GM12878 (cell line): Measurements from ENCODE around the gene BUB3. TPM values are rescaled to one million over a fixed set of nuclear protein-coding genes. Genes with fewer than 3 reads are reported as not detected.
"Not testable (repeated sequence)": the region's sequence is repeated elsewhere in the genome, so short reads cannot be mapped to it uniquely, and the experiment has no call there.

Experiments
- ATAC-seq: fragments of 200-7000 bp; cut with Tn5 transposase; 3 replicates; pipeline ENCODE4 v1.9.1; 2020; ENCODE audit warnings: mild to moderate bottlenecking, moderate library complexity
- BruUV-seq: library from RNA; stranded (reverse); fragments of 400-500 nt; replicated peaks from 2 replicates; lab custom pipeline; 2021; lab: Mats Ljungman, UMichigan
- CTCF ChIA-PET: fragments of 300-600 bp; sonication (Branson Sonifier 250); formaldehyde crosslinking; extraction: SDS; loops from one replicate; lab custom pipeline; 2021; ENCODE audit warnings: inconsistent platforms; lab: Yijun Ruan, JAX
- POLR2A ChIA-PET: fragments of 350-600 bp; formaldehyde crosslinking; extraction: SDS; loops from one replicate; lab custom pipeline; 2021; ENCODE audit warnings: inconsistent platforms; lab: Charles Lee
- RAD21 ChIA-PET: fragments of 300-600 bp; sonication (Branson Sonifier 250); formaldehyde crosslinking; loops from one replicate; lab custom pipeline; 2023; ENCODE audit warnings: antibody characterized with exemption; ENCODE audit not compliant: unreplicated experiment; lab: Charles Lee
- SMC1A ChIA-PET: fragments of 300-600 bp; sonication (Branson Sonifier 250); formaldehyde crosslinking; loops from one replicate; lab custom pipeline; 2023; ENCODE audit not compliant: unreplicated experiment, uncharacterized antibody; lab: Charles Lee
- DNase-seq: peaks from one replicate; pipeline ENCODE4 v3.0.0-alpha.2; 2011; ENCODE audit warnings: low read depth, low spot score
- FAIRE-seq: peaks from 3 replicates; lab custom pipeline; 2011; peaks lifted over from hg19 to GRCh38; lab: Jason Lieb, UNC
- H2AFZ ChIP-seq: 2 replicates; pipeline ENCODE4 v1.6.0; 2011; ENCODE audit warnings: low read depth, low read length, control low read depth; ENCODE audit not compliant: control insufficient read depth
- H3K27ac ChIP-seq: 2 replicates; pipeline ENCODE4 v1.5.1; 2011; ENCODE audit warnings: control low read depth; ENCODE audit not compliant: control insufficient read depth, insufficient read depth
- H3K27me3 ChIP-seq, 2 experiments: replicated peaks in 1 of 2; 2 replicates each; pipeline versions ENCODE4 v1.6.0 to v1.6.1; 2011; ENCODE audit warnings: low read length in 1 of 2; ENCODE audit not compliant: control insufficient read depth in 2 of 2, insufficient read depth in 2 of 2
- H3K36me3 ChIP-seq, 2 experiments: 2 replicates each; pipeline ENCODE4 v1.5.1; 2011; ENCODE audit warnings: low read length in 1 of 2; ENCODE audit not compliant: control insufficient read depth in 2 of 2, insufficient read depth in 2 of 2
- H3K4me1 ChIP-seq: 2 replicates; pipeline ENCODE4 v1.6.1; 2011; ENCODE audit warnings: mild to moderate bottlenecking, low read length, moderate library complexity, mixed read lengths; ENCODE audit not compliant: control insufficient read depth, insufficient read depth
- H3K4me2 ChIP-seq: 2 replicates; pipeline ENCODE4 v1.6.0; 2011; ENCODE audit warnings: control low read depth; ENCODE audit not compliant: control insufficient read depth, insufficient read depth
- H3K4me3 ChIP-seq: fragments of 200-600 bp; sonication (generic); 2 replicates; pipeline ENCODE4 v1.5.1; 2016
- H3K79me2 ChIP-seq: 2 replicates; pipeline ENCODE4 v1.6.0; 2011; ENCODE audit warnings: low read length; ENCODE audit not compliant: control insufficient read depth, insufficient read depth
- H3K9ac ChIP-seq: 2 replicates; pipeline ENCODE4 v1.8.0; 2011; ENCODE audit warnings: low read length, control low read depth, mixed read lengths; ENCODE audit not compliant: control insufficient read depth, insufficient read depth
- H3K9me3 ChIP-seq: replicated peaks from 3 replicates; pipeline ENCODE4 v1.5.1; 2011; ENCODE audit warnings: mild to moderate bottlenecking, low read length; ENCODE audit not compliant: control insufficient read depth, insufficient read depth
- H4K20me1 ChIP-seq: 2 replicates; pipeline ENCODE4 v1.6.0; 2011; ENCODE audit not compliant: control insufficient read depth, insufficient read depth
- CEBPB ChIP-seq, 2 experiments: fragments of 150-350 bp in 1 of 2; IDR thresholded peaks; 2 replicates each; pipeline ENCODE4 v1.6.1; 2012 to 2014; ENCODE audit warnings: low read depth in 2 of 2, low read length in 2 of 2, borderline replicate concordance in 1 of 2, inconsistent platforms in 1 of 2
- ETV6 ChIP-seq, 2 experiments: fragments of 450-650 bp in 1 of 2; IDR thresholded peaks in 1 of 2; conservative IDR thresholded peaks in 1 of 2; 2 replicates each; pipeline ENCODE4 v1.6.1; 2014; ENCODE audit warnings: antibody characterized with exemption in 1 of 2, borderline replicate concordance in 1 of 2, low read depth in 1 of 2, mild to moderate bottlenecking in 1 of 2, moderate library complexity in 1 of 2
- SIX5 ChIP-seq: IDR thresholded peaks from 2 replicates; pipeline ENCODE4 v1.6.1; 2011; ENCODE audit warnings: mild to moderate bottlenecking, low read depth, low read length, moderate library complexity; ENCODE audit not compliant: severe bottlenecking
- SMC3 ChIP-seq: IDR thresholded peaks from 2 replicates; pipeline ENCODE4 v1.6.1; 2011; ENCODE audit warnings: low read length, improper control_type of control experiment, borderline replicate concordance
- ZBED1 ChIP-seq: IDR thresholded peaks from 2 replicates; pipeline ENCODE4 v1.6.1; 2016; ENCODE audit warnings: borderline replicate concordance
- ZNF274 ChIP-seq: IDR thresholded peaks from one replicate; pipeline ENCODE4 v1.8.0; 2011; ENCODE audit not compliant: insufficient read length, insufficient read depth
- ZNF622 ChIP-seq: fragments of 450-650 bp; IDR thresholded peaks from 2 replicates; pipeline ENCODE4 v1.6.1; 2017; ENCODE audit warnings: mild to moderate bottlenecking, inconsistent platforms
- WGBS: methylation state at CpG from one replicate; pipeline ENCODE4 v1.1.6; 2016; ENCODE audit warnings: low lambda C conversion rate; ENCODE audit not compliant: insufficient replicate concordance, insufficient coverage; ENCODE audit errors: missing lambda C conversion rate; 5-methylcytosine and 5-hydroxymethylcytosine counted together
- in situ Hi-C: fragments of 300-500 bp; cut with MboI; formaldehyde crosslinking; loops from 9 replicates; pipeline ENCODE4 v1.14.3; 2018; ENCODE audit warnings: mixed read lengths
- intact Hi-C: fragments of 100-400 bp; cut with micrococcal nuclease; formaldehyde crosslinking; loops from one replicate; pipeline ENCODE4 v1.14.2; 2022; ENCODE audit not compliant: unreplicated experiment
- polyA plus RNA-seq, 11 experiments: library from polyadenylated mRNA; depleted of rRNA in 4 of 11; unstranded in 6 of 11; stranded (reverse) in 5 of 11; fragments of >200 nt; fragmentation: Nextera tagmentation in 4 of 11; fragmentation: Illumina TruSeq in 1 of 11; extraction: Ambion mirVana in 4 of 11; extraction: Trizol in 1 of 11; gene quantifications; 1 replicate in 1 of 11; 2 replicates in 10 of 11; pipeline versions ENCODE4 v1.2.1 to v1.2.3, GENCODE V29; 2011 to 2016; ENCODE audit warnings: inconsistent platforms in 2 of 11, missing spikeins in 2 of 11, low read depth in 1 of 11
- total RNA-seq, 4 experiments: library from RNA; depleted of rRNA in 3 of 4; stranded (reverse); fragments of >200 nt in 3 of 4; fragmentation: Illumina TruSeq in 1 of 4; extraction: Trizol in 1 of 4; gene quantifications; 2 replicates each; pipeline versions ENCODE4 v1.2.1 to v1.2.3, GENCODE V29; 2013 to 2021
- TF ChIP-seq, protein P1 (sequence below): fragments of 450-650 bp; IDR thresholded peaks from 2 replicates; pipeline ENCODE4 v1.6.1; 2017; ENCODE audit warnings: low read depth, mild to moderate bottlenecking, moderate library complexity
- TF ChIP-seq, protein P2 (sequence below), 3 experiments: IDR thresholded peaks in 2 of 3; conservative IDR thresholded peaks in 1 of 3; 2 replicates each; pipeline ENCODE4 v1.5.1; 2011; ENCODE audit warnings: low read depth in 3 of 3, low read length in 3 of 3, mild to moderate bottlenecking in 3 of 3, control low read depth in 2 of 3, moderate library complexity in 2 of 3, inconsistent platforms in 1 of 3, mixed read lengths in 1 of 3; ENCODE audit not compliant: control insufficient read depth in 2 of 3, insufficient read depth in 1 of 3; ENCODE audit errors: extremely low read depth in 1 of 3

Gene BUB3
- total and polyA plus RNA-seq, 10 of the 15 experiments (the other 5 are each of a cell fraction or from before 2014, with no cell fraction given), result 260 to 1,126 (median 441) TPM

DNA sequence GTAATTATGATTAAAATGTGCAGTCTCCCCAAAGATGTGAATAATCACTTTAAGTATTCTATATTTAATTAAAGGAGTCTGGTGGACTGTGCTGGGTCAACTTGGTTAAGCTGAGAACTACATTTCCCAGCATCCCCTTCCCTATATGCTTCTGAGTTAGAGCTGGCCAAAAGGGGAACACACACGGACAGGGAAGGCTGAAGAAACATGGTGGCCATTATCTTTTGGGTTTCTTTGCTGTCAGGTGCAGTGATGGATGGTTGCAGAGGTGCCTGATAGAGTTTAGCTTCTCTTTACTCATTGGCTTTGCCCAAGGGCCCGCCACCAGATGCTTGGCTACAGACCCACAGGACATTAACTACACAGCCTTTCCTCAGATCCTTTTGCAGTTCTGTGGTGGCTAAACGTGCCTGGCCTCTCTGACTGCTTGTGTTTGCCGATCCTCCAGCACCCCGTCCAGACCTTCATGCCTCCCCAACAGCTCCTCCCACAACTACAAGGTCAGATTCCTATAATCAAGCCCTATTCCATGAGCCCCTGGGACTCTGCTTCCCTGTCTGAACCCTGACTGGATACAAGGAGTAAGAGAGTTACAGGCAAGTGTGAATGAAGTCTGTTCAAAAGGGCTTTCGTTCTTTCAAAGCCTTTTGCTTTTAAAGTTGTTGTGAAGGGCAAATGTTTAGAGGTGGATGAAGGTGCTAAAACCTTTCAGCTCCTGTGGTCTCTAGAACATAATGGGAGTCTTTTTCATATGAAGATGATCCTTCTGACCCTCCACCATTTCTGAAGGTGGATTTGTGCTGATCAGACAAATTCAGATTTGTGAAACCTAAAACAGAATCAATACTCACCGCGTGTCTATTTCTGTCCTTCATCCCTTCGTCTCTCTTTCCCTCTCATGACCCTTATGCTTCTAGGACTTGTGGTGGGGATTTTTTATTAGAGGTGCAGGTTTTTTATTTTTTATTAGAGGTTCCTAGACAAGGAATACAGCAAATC lies 21.5 kb downstream of the BUB3 start:
- POLR2A ChIA-PET, result interaction anchor here (0.8 to 1.0 kb wide), 2 partner anchors 22 to 168 kb away, joined by 3 read pairs; partner anchors contain the start of gene BUB3
- Histone ChIP-seq H3K4me2 (no peak overlapping the region), H3K27ac (no peak overlapping the region), H3K4me1 (no peaks in the 10 kb centered on the region), H3K36me3 (peaks cover 2 to 26% of the 10 kb centered on the region in 2 experiments), H4K20me1 (no peaks in the 10 kb centered on the region; the same call in 1 of the 2 replicates), H3K9ac (no peak overlapping the region), H3K27me3 (no peaks in the 10 kb centered on the region), H3K9me3 (peaks cover 2% of the 10 kb centered on the region; the same call in 1 of the 3 replicates), H3K79me2 (peaks cover 2% of the 10 kb centered on the region; the same call in 1 of the 2 replicates), H3K4me3 (no peak overlapping the region), H2AFZ (no peak overlapping the region)
- no peak for FAIRE-seq
- TF ChIP-seq, protein P1, sequence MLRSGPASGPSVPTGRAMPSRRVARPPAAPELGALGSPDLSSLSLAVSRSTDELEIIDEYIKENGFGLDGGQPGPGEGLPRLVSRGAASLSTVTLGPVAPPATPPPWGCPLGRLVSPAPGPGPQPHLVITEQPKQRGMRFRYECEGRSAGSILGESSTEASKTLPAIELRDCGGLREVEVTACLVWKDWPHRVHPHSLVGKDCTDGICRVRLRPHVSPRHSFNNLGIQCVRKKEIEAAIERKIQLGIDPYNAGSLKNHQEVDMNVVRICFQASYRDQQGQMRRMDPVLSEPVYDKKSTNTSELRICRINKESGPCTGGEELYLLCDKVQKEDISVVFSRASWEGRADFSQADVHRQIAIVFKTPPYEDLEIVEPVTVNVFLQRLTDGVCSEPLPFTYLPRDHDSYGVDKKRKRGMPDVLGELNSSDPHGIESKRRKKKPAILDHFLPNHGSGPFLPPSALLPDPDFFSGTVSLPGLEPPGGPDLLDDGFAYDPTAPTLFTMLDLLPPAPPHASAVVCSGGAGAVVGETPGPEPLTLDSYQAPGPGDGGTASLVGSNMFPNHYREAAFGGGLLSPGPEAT, result no peak
- no peak for TF ChIP-seq SMC3
- no peak for TF ChIP-seq ETV6 (conservative IDR thresholded peaks at IDR 0.05 in 1 of 2, IDR thresholded peaks at IDR 0.05 in 1 of 2; ENCODE audit: borderline replicate concordance in 1 of 2, low read depth in 1 of 2)
- no peak for TF ChIP-seq ZNF274
- TF ChIP-seq, protein P2, sequence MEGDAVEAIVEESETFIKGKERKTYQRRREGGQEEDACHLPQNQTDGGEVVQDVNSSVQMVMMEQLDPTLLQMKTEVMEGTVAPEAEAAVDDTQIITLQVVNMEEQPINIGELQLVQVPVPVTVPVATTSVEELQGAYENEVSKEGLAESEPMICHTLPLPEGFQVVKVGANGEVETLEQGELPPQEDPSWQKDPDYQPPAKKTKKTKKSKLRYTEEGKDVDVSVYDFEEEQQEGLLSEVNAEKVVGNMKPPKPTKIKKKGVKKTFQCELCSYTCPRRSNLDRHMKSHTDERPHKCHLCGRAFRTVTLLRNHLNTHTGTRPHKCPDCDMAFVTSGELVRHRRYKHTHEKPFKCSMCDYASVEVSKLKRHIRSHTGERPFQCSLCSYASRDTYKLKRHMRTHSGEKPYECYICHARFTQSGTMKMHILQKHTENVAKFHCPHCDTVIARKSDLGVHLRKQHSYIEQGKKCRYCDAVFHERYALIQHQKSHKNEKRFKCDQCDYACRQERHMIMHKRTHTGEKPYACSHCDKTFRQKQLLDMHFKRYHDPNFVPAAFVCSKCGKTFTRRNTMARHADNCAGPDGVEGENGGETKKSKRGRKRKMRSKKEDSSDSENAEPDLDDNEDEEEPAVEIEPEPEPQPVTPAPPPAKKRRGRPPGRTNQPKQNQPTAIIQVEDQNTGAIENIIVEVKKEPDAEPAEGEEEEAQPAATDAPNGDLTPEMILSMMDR (IDR thresholded peaks at IDR 0.05 in 2 of 3, conservative IDR thresholded peaks at IDR 0.05 in 1 of 3; ENCODE audit: control insufficient read depth in 2 of 3, extremely low read depth in 1 of 3, insufficient read depth in 1 of 3, low read depth in 3 of 3, low read length in 3 of 3), result 0 out of 6 replicates have a peak, but pooled peaks of 1 of the 3 experiments have one; percentile 2
- no peak for TF ChIP-seq ZBED1
- TF ChIP-seq ZNF622, result no peak
- peak; percentile 48 for TF ChIP-seq SIX5
- TF ChIP-seq CEBPB (IDR thresholded peaks at IDR 0.05; ENCODE audit: borderline replicate concordance in 1 of 2, low read depth in 2 of 2, low read length in 2 of 2), result no peak
- BruUV-seq, result no TSS peak
- CTCF ChIA-PET, result interaction anchor here (1.2 kb wide), 1 partner anchor 84 kb away, joined by 3 read pairs; no protein-coding TSS in a partner anchor
- no peak for DNase-seq
- SMC1A ChIA-PET, result no interaction called here
- no peak for ATAC-seq
- 92% methylated on average over 9 of the region's 9 CpGs for WGBS
- intact Hi-C loops (no loop called here), in situ Hi-C loops (no loop called here)
- RAD21 ChIA-PET, result no interaction called here

- SMC1A ChIA-PET, H3K27ac ChIP-seq, H3K79me2 ChIP-seq, H4K20me1 ChIP-seq, H3K27me3 ChIP-seq, in situ Hi-C loops, ATAC-seq, CTCF ChIA-PET, BruUV-seq, intact Hi-C loops, H3K4me2 ChIP-seq, H3K9ac ChIP-seq, H3K9me3 ChIP-seq, DNase-seq, H3K4me1 ChIP-seq, RAD21 ChIA-PET, H3K4me3 ChIP-seq, H2AFZ ChIP-seq, FAIRE-seq: not testable (repeated sequence)
- H3K36me3 ChIP-seq, result peaks cover 2 to 23% of the 10 kb centered on the region in 2 experiments
- 100% methylated on average over 3 of the region's 4 CpGs for WGBS
- POLR2A ChIA-PET, result interaction anchor here (0.8 to 0.9 kb wide), 2 partner anchors 13 to 26 kb away, joined by 3 read pairs; no protein-coding TSS in a partner anchor
These were observed 24.2 kb downstream of the BUB3 start for GRCh38 chr10:123178390-123178789.
